Measurements from ENCODE around the gene WNT3A.

DNA sequence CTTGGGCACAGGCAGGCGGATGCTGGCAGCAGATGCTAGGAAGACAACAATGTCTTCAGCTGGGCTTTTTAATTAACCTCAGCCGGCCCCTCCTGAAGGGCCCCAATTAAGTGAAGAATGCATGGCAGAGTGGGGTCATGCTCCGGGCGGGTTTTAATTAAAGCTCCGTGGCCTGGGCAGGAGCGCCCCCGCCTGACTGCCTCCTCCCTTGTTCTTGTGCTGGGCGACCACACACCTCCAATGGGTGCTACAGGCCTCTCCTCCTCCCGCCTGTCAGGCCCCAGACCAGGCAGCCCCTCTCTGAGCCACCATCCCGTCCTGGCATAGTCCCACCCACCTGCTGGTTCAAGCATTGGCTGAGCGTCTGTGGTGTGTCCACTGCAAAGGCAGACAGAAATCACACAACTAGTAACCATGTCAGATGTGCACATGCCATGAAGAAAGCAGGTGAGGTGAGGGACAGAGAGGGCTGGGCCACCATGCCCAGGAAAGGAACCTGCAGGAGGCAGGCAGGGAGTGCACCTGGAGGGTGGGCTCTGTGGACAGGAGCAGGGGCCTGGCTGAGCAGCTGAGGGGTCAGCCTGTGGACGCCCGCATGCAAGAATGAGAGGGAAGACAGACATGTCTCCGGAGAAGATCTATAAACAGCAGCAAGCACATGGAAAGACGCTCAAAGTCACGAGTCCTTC lies 67.2 kb downstream of the WNT3A start:
- no peak for TF ChIP-seq CTCF (IDR thresholded peaks at IDR 0.05)
- TF ChIP-seq POLR2A (IDR thresholded peaks at IDR 0.05) = no peak
